ENCODE data around the gene VSTM4. TPM values are rescaled to one million over a fixed set of nuclear protein-coding genes. Genes with fewer than 3 reads are reported as not detected.

Gene VSTM4
- total RNA-seq (2021) (not detected in 2 replicates), Bru-seq, nascent RNA (not detected), BruChase-seq, experiment 1, labeled RNA remaining after a 2-hour chase (not detected), BruChase-seq, experiment 2, labeled RNA remaining after a 6-hour chase (not detected)
- long read RNA-seq, result 0 reads

- POLR2A ChIA-PET (ENCODE audit: unreplicated experiment), result no interaction called here
- CTCF ChIA-PET, result no interaction called here
- no peak within 1 kb of the TSS for H2AFZ ChIP-seq
- no peaks in the 10 kb centered on the region for H3K79me2 ChIP-seq (ENCODE audit: low read depth)
- no peaks in the 10 kb centered on the region for H3K36me3 ChIP-seq (ENCODE audit: low read depth)
- H3K27ac ChIP-seq, result no peak within 1 kb of the TSS
- no peak within 1 kb of the TSS for H3K4me2 ChIP-seq
- H3K4me3 ChIP-seq, result no peak within 1 kb of the TSS
- H3F3A ChIP-seq (ENCODE audit: insufficient read depth, low read depth), result no peaks in the 10 kb centered on the region
- intact Hi-C loops (cut with micrococcal nuclease; ENCODE audit: unreplicated experiment), result no loop called here
- no peak for DNase-seq
- TF ChIP-seq EZH2 (IDR thresholded peaks at IDR 0.05; ENCODE audit: low read depth) (no peak), CTCF (conservative IDR thresholded peaks at IDR 0.05) (no peak)
- H3K4me1 ChIP-seq (replicated peaks; ENCODE audit: insufficient read depth), result no peaks in the 10 kb centered on the region
- no peaks in the 10 kb centered on the region for H4K20me1 ChIP-seq (ENCODE audit: insufficient read depth)
- no peaks in the 10 kb centered on the region for H3K9me3 ChIP-seq (ENCODE audit: insufficient read depth, low read depth)
- no TSS peak for BruUV-seq (replicated peaks)
- H3K27me3 ChIP-seq (ENCODE audit: insufficient read depth, low read depth), result peaks cover 63% of the 10 kb centered on the region
- H3K9me2 ChIP-seq (ENCODE audit: insufficient read depth), result no peaks in the 10 kb centered on the region
These were observed at the start of gene VSTM4 for GRCh38 chr10:49115015-49115795. VSTM4 (minus strand) TSS chr10:49115522; CDS start chr10:49115485, 37 bp downstream.

- no peak for TF ChIP-seq EZH2 (IDR thresholded peaks at IDR 0.05; ENCODE audit: low read depth)
- TF ChIP-seq CTCF (conservative IDR thresholded peaks at IDR 0.05), result peak; percentile 47
- no peak overlapping the region for H3K4me3 ChIP-seq
- no peak overlapping the region for H2AFZ ChIP-seq
- H4K20me1 ChIP-seq (ENCODE audit: insufficient read depth), result no peaks in the 10 kb centered on the region
- POLR2A ChIA-PET (ENCODE audit: unreplicated experiment), result no interaction called here
- no peak overlapping the region for H3K4me2 ChIP-seq
- no peaks in the 10 kb centered on the region for H3K27me3 ChIP-seq (ENCODE audit: insufficient read depth, low read depth)
- no peaks in the 10 kb centered on the region for H3K36me3 ChIP-seq (ENCODE audit: low read depth)
- H3K9me3 ChIP-seq (ENCODE audit: insufficient read depth, low read depth), result no peaks in the 10 kb centered on the region
- no peak overlapping the region for H3K27ac ChIP-seq
- CTCF ChIA-PET, result no interaction called here
- H3K4me1 ChIP-seq (replicated peaks; ENCODE audit: insufficient read depth), result no peaks in the 10 kb centered on the region
- DNase-seq, result no peak
- no TSS peak for BruUV-seq (replicated peaks)
- H3K9me2 ChIP-seq (ENCODE audit: insufficient read depth), result no peaks in the 10 kb centered on the region
- H3F3A ChIP-seq (ENCODE audit: insufficient read depth, low read depth), result no peaks in the 10 kb centered on the region
- no peaks in the 10 kb centered on the region for H3K79me2 ChIP-seq (ENCODE audit: low read depth)
- intact Hi-C loops (cut with micrococcal nuclease; ENCODE audit: unreplicated experiment), result no loop called here
These were observed 49.4 kb upstream of the VSTM4 start for GRCh38 chr10:49164559-49165188.

- no peaks in the 10 kb centered on the region for H3F3A ChIP-seq (ENCODE audit: insufficient read depth, low read depth)
- H3K9me3 ChIP-seq (ENCODE audit: insufficient read depth, low read depth), result no peaks in the 10 kb centered on the region
- H3K4me3 ChIP-seq, result no peak overlapping the region
- no peak for DNase-seq
- H3K4me2 ChIP-seq, result no peak overlapping the region
- no peaks in the 10 kb centered on the region for H3K27me3 ChIP-seq (ENCODE audit: insufficient read depth, low read depth)
- BruUV-seq (replicated peaks), result no TSS peak
- POLR2A ChIA-PET (ENCODE audit: unreplicated experiment), result interaction anchor here (0.5 kb wide), 1 partner anchor 11 kb away, joined by 4 read pairs; no protein-coding TSS in a partner anchor
- CTCF ChIA-PET, result no interaction called here
- H3K36me3 ChIP-seq (ENCODE audit: low read depth), result no peaks in the 10 kb centered on the region
- H3K79me2 ChIP-seq (ENCODE audit: low read depth), result no peaks in the 10 kb centered on the region
- TF ChIP-seq CTCF (conservative IDR thresholded peaks at IDR 0.05) (no peak), EZH2 (IDR thresholded peaks at IDR 0.05; ENCODE audit: low read depth) (no peak)
- H3K27ac ChIP-seq, result no peak overlapping the region
- H4K20me1 ChIP-seq (ENCODE audit: insufficient read depth), result no peaks in the 10 kb centered on the region
- H2AFZ ChIP-seq, result no peak overlapping the region
- no peaks in the 10 kb centered on the region for H3K4me1 ChIP-seq (replicated peaks; ENCODE audit: insufficient read depth)
- H3K9me2 ChIP-seq (ENCODE audit: insufficient read depth), result no peaks in the 10 kb centered on the region
- intact Hi-C loops (cut with micrococcal nuclease; ENCODE audit: unreplicated experiment), result no loop called here
These were observed 48.4 kb upstream of the VSTM4 start for GRCh38 chr10:49163741-49164140.

Data from PC-9 (cell line).